Endometrial microvascular endothelial cells (primary cell): ENCODE results near the gene ITGB3. TPM values are rescaled to one million over a fixed set of nuclear protein-coding genes. Genes with fewer than 3 reads are reported as not detected.
"Not testable (repeated sequence)": the region's sequence is repeated elsewhere in the genome, so short reads cannot be mapped to it uniquely, and the experiment has no call there.

ENCODE experiments used
- in situ Hi-C: cut with HindIII; loops from 2 replicates; pipeline ENCODE4 v1.10.0; 2017; ENCODE audit warnings: low sequenced_read_pairs, low pct_unique_long_range_greater_than_20kb; ENCODE audit errors: inconsistent ontology term
- total RNA-seq: library from RNA; depleted of rRNA; stranded (reverse); fragments of >200 nt; gene quantifications from one replicate; pipeline ENCODE4 v1.2.3, GENCODE V29; 2015; ENCODE audit errors: inconsistent ontology term

Gene ITGB3
- 54.7 TPM for total RNA-seq

DNA sequence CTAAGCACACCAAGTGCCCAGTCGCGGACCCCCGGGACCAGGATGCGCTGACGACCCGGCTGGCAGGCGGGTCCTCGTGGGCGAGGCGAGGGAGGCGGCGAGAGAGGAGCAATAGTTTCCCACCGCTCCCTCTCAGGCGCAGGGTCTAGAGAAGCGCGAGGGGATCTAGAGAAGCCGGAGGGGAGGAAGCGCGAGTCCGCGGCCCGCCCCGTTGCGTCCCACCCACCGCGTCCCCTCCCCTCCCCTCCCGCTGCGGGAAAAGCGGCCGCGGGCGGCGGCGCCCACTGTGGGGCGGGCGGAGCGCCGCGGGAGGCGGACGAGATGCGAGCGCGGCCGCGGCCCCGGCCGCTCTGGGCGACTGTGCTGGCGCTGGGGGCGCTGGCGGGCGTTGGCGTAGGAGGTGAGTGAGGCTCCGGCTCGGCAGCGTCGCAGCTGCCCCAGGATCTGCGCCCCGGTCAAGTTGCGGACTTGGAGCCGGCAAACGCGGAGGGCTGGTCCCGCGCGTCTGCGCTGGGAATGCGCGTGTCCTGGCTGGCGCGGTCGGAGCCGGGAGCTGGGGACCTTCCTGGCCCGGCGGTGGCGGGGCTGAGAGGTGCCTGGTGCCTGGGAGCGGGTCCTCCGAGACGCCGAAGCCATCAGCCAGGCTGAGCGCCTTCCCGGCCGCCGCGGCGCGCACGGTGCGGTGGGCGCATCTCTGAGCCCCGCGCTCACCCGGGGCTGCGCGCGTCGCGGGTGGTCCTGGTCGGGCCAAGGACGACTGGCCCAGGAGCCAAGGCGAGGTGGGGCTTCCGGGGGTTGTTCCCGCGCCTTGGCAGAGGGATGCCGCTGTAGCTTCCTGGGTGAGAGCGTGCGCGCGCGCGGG, at the start of gene ITGB3:
Gene ITGB3 (plus strand): TSS at position 287 of the 862 bp plus-strand sequence. CDS start 35 bp downstream, at position 322.
- in situ Hi-C loops, result no loop called here

DNA sequence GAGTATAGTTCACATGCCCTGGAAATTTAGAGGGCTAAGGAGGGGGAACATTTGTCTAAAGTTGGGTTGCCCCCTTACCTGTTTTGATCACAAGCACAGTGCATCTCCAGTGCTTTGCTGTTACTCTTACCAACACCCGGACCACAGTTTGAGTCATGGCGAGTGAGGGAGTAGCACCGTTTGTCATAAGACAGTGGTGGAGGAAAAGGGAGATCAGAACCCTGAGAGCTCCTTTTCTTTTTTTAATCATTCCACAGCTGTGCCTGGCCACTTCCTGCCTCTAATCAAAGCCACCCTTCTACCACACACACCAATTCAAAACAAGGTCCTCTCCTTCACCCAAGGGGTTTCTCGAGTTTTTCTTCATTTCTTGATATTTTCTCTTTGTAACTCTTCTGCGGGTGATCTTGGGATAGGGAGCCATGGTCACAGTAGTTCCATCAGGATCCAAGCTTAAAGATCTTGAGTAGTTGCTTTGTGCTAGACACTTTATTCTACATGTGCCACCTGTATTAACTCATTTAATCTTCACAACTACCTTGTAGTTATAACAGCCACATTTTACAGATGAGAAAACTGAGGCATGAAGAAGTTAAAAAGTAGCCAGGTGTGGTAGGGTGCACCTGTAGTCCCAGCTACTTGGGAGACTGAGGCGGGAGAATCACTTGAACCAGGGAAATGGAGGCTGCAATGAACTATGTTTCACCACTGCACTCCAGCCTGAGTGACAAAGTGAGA, 49.5 kb upstream of the ITGB3 start:
- in situ Hi-C loops, result no loop called here

DNA sequence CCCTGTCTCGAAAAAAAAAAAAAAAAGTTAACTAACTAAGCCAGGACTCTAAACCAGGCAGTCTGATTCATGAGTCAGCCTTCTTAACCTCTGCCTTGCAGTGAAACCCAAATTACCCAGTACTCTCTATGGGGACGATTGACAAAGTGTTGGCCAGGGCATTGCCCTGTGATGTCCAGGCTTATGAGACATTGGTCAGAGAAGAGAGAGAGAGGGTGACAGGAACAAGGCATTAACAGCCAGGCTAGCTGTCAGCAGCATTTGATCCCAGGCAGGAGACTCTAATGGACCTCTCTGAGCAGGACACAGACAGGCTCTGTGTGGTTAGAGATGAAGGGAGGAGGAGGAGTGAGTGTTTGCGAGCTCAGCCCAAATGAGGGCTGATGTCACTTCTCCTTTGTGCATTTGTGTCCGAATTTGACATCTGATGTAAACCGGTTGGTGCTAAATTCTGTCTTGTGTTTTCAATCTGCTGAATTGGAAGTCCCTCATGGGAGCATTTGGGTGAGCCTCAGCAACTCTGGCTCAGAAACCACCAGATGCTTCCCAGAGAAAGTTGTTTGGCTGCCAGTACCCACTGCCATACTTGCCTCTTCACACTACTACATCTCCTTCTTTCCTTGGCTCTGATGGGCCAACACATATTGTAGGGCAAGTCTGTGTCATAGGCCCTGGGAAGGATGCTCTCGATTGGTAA, 48.8 kb upstream of the ITGB3 start:
- in situ Hi-C loops, result no loop called here

DNA sequence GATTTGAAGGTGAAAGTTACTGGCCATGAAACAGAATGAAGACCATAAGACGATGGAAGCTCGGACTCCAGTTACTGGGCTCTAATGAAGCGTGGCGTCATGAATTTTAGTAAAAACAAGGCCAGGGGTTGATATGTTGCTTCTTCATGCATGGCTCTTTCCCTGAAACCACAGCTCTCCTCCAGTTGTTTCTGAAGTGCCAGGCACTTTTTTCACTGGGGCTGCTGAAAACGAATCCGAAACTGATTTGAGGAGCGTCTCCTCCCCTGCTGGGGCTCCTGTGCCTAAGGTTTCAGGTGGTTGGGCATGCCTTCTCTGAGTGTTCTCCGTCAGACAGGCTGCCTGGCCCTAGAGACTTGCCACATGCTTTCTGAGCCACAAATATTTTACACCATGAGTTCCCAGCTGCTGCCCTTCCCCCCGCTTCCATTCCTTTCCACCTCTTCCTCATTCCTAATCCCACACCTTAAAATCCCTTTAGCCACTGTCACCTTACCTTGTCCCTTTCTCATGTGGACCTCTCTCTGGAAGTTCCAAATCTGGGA, 48.1 kb upstream of the ITGB3 start:
- in situ Hi-C loops, result no loop called here

GRCh38 chr17:47207143-47208067, 46.2 kb upstream of the ITGB3 start:
- in situ Hi-C loops, result no loop called here

DNA sequence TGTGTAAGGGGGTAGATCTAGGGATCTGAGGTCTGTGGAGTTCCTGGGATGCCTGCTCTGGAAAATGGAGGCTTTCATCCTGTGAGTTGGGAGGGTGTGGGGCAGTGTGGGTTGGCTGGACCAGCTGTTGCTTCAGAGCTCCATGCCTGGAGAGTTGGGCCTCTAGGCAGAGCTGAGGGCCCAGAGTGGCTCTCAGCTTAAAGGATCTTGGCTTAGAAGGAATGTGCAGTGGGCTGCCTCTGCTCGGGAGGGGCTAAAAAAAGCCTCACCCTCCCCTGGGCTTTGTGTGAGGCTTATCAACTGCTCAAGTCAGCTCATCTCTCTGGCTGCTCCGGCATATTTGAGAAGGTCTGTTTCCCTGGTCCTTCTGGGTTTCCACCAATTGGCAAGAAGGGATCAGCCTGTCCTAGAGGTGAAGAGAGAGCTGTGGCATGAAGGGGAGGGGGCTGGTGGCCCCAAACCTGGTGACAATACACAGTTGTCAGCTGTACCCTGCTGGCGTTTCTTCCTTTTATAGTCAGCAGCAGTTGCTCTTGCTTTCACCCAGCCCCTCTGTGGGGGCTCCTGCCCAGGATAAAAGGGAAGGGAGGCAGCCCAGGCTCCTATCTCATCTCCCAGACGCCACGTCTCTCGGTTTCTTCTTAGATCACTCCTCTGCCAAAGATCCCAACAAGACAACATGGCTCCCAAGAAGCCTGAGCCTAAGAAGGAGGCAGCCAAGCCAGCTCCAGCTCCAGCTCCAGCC, 44.7 kb upstream of the ITGB3 start, which contains the start of gene MYL4:
Gene MYL4 (plus strand): TSS at position 605 of the 745 bp plus-strand sequence. CDS start 75 bp downstream, at position 680.
- in situ Hi-C loops, result no loop called here

DNA sequence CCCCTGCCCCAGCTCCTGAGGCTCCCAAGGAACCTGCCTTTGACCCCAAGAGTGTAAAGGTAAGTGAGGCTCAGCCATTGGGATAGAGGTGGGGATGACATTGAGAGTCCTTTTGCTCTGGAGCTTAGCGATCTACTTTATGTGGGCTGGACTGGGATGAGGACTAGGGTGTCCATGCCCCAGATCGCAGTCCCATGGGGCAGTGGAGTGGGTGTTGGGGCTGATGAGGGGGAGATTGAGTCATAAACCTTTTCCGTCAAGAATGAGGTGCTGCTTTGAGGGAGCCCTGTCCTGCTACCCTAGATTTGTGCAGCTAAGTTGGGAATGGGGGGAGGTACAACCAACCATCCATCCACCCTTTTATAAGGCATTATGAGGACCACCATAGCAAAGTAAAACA, 44.1 kb upstream of the ITGB3 start:
- in situ Hi-C loops, result no loop called here

GRCh38 chr17:47210105-47210504, 43.5 kb upstream of the ITGB3 start:
- in situ Hi-C loops, result no loop called here

DNA sequence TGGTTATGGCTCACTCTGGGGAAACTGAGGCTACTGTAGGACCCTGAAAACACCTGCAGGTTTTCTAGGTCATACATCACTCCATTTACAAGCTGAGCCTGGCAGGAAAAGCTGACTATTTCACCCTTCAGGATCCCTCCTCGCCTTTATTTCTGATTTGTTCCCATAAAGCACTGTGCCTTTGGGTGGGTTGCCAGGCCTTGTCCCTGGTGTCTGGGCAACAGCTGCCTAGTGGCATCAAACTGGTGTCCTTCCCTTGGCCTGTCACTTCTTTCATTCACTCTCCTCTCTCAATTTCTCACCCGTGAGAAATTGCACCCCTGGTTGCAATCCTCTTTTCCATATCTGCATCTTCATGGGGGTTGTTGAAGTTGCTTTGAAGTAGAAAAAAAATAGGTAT, 42.8 kb upstream of the ITGB3 start:
- in situ Hi-C loops, result no loop called here

DNA sequence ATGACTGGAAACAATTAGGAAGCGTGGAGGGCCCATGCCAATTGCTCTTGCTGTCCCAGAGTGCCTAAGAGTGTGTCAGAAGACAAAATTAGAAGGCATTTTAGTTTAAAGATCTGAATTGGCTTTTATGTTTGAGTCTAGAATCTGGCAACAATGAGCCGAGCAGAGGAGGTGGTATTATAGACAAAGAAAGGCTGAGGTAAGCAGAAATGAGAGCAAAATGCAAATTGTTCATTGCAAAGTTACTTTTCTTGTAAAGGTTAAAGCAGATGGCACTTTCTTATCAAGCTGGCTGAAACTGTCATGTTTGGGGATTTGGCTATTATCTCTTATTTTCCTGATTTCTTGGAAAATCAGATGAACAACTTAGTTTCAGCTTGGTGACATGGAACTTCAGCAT, 41.2 kb upstream of the ITGB3 start:
- in situ Hi-C loops, result no loop called here

DNA sequence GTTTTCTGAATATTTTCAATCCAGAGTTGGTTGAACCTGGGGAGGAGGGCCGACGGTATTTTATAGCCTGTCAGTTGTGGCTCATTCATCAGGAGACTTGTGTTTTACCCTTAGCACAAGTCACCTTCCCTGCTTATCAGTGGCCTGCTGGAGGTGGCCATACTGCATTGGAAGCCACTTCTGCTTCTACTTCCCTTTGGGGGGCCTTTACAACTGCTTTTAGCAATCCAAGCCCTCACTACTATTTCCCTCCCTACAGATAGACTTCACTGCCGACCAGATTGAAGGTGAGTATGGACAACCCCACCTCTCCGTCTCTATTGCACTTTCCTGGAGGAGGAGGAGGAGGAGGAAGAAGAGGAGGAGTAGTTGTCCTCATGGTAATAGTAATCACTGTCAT, 40.1 kb upstream of the ITGB3 start:
- in situ Hi-C loops, result no loop called here

DNA sequence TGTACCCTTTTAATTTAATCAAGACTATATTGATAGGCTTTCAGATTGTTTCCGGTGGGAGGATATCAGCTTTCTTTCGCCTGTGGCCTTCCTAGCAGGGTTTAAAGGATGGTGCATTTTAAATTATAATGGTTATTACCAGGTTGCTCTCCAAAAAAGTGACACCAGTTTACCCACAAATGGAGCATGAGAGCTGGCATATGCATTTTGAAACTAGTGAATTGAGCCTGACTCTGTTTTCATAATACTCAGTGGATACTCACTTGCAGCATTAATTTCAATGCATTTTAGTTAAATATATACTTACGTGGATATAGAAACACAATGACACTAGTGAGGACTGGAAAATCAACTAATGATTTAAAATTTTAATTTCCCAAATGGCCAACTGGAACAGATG, 38.7 kb upstream of the ITGB3 start:
- in situ Hi-C loops, result no loop called here

GRCh38 chr17:47216821-47217220, 36.8 kb upstream of the ITGB3 start:
- in situ Hi-C loops, result not testable (repeated sequence)

DNA sequence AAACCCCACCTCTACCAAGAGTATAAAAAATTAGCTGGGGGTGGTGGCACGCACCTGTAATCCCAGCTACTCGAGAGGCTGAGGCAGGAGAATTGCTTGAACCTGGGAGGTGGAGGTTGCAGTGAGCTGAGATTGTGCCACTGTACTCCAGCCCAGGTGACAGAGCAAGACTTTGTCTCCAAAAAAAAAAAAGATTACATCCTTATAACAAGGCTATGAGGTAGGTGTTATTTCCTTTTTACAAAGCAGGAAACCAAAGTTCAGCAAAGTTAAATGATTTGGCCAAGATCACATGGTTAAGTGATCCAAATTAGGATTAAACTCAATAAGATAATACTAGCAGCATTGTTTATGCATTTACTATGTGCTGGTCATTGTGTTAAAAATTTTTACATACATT, 36.3 kb upstream of the ITGB3 start:
- in situ Hi-C loops, result not testable (repeated sequence)

- in situ Hi-C loops, result no loop called here
These were observed 34.7 kb upstream of the ITGB3 start for GRCh38 chr17:47218896-47219430.

DNA sequence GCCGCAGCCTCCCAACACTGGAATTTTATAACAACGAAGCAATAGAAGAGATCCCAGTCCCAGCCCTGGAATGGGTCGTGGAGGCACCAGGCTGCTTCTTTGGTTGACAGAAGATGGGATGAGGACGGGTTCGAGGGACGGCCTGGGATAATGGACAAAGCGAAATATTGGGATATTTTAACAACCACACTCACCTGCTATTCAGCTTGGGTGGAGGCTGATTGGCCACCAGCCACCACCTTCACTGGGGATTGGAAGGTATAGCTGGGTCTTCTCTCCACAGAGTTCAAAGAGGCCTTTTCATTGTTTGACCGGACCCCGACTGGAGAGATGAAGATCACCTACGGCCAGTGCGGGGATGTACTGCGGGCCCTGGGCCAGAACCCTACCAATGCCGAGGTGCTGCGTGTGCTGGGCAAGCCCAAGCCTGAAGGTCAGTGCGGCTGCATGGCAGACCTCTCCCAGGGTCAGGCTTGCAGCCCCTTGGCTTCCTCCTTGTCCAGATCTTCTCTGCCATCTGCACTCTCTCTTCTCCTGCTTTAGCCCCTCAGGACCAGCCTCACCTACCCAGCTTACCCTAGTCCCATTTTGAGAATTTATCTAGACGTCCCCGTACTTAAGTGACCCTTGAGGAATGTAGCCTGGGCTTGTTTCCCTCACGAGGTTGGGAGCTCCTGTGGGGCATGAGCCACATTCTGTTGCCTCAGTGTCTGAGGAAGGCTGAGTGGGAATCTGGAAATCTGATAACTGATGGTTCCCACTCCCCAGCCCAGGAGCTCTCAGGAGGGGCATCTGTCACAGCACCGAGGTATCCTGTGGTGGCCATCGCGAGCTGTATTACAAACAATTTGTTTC, 33.8 kb upstream of the ITGB3 start:
- in situ Hi-C loops, result no loop called here
